SW 1271 (cell line): ENCODE measurements around the gene HELZ2.
A peak's percentile ranks its signal among the peaks of the same experiment; 100 is the strongest.
"Not testable (repeated sequence)": the region's sequence is repeated elsewhere in the genome, so short reads cannot be mapped to it uniquely, and the experiment has no call there.

Experiments
- DNase-seq, 2 experiments: peaks; one replicate each; lab custom pipeline; 2025; lab: John Stamatoyannopoulos, UW

Gene HELZ2

DNA sequence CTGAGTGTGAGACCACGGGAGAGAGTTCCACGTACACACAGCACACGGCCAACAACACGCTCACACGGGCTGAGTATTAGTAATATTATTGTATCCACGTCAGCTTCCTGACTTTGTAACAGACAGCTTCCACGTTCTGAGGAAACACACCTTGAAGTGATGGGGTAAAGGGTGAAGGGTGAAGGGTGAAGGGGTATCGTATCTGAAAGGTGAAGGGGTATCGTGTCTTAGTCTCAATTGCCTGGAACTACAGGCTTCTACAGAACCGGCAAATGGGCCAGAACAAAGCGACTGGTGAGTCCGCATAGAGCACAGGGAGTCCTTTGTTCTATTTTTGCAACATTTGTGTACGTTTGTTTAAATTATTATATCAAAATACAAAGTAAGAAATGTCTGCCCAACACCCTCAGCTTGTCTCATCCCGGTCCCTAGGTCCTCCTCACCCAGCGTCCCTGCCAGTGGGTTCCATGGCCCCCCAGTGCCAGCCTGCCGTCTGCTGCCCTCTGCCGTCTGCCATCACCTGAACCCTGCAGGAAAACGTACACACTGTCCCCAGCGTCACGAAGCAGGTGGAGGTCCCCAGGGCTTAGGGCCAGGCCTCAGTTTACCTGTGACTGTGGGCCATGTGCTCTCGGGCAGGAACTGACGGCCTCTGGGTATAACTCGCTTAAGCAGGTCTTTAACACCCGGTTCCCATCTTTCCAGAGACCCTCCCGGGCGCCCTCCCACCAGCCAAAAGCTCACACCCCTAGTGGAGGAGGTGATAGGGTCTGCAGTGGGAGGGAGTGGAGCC, 4.4 kb upstream of the HELZ2 start:
- no peak for DNase-seq

DNA sequence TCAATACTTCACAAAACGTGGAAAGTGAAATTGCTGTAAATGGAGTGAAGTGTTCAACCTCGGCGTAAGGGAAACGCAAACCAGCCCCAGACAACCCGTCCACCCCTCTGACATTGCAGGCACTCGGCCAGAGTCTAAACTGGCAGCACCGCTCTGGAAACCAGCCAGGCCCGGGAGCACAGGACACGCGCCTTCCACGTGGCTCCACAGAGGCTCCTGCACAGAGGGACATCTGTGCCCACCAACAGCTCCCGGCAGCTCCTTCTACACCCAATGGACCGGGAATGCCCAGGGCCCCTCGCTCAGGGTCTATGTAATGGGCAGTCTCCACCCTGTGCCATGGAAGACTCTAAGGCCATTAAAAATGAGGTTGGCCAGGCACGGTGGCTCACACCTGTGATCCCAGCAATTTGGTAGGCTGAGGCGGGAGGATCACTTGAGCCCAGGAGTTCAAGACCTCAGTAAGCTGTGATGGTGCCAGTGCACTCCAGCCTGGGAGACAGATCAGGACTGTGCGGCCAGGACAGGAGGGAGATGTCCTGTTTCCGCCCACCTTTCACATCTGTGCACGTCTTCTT, 3.4 kb upstream of the HELZ2 start:
- DNase-seq: no peak

DNA sequence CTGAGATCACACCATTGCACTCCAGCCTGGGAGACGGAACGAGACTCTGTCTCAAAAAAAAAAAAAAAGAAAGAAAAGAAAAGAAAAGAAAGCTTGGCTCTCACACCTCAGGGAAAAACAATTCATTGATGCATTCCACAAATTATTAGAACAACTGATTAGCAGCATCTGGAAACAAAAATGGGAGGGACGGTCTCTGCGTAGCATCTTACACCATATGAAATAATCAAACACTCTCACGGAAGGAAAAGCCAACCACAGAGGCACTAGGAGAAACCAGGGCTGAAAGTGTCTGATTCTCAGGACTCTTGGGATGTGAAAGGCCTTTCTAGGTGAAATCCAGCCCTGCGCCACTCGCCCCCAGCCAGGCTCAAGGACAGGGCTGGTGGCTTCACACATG, 2.3 kb upstream of the HELZ2 start:
- no peak for DNase-seq

DNA sequence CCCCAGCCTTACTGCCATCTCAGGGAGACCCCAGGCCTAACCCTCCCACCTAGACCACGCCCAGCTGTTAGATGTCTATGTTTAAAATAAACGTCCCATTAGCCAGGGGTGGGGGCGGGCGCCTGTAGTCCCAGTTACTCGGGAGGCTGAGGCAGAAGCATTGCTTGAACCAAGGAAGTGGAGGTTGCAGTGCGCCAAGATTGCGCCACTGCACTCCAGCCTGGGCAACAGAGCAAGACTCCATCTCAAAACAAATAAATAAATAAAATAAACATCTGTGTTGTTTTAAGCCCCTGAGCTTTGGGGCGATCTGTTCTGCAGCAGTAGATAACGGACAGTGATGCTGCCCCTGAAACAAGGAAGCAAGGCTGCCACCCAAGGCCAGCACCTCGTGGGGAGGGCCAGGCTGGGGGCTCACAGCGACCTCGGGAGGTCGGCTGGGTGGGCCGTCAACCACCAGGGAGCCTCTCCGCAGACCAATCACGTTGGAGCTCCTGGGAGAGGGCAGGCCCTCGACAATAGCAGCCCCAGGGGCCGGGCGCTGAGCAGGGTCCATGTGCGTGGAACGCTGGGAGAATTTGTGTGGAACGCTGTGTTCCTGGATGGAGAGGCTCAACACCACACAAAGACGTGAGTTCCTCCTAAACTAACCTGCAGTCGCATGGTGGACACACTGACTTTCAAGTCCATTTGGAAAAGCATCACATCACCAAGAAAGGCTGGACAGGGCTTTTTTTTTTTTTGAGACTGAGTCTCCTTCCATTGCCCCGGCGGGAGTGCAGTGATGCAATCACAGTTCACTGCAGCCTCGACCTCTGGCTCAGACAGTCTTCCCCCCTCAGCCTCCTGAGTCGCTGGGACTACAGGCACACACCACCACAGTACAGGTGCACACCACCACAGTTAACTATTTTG, 1.0 kb upstream of the HELZ2 start:
- DNase-seq: no peak

DNA sequence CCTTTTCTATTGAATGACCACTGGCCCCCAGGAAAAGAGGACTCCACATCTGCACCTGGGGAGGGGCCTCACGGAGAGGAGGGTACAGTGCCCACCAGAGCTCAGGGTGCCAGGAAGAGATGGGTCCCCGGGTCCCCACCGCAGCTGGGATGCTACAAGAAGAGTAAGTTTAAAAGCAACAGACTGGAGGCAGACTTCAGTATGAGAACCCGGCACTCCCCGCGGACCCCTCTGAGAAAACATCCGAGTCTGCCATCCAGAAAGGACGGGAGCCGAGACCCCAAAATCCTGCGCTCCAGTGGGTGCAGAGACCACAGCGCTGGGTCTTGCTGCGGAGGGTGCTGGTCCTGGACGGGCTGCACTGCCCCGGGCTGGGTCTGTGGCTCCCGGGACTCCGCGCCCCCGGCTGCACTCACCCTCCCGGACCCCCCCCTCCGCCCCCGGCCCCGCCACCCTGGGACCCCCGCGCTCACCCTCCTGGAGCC, 350 bp downstream of the HELZ2 start:
- DNase-seq: no peak

DNA sequence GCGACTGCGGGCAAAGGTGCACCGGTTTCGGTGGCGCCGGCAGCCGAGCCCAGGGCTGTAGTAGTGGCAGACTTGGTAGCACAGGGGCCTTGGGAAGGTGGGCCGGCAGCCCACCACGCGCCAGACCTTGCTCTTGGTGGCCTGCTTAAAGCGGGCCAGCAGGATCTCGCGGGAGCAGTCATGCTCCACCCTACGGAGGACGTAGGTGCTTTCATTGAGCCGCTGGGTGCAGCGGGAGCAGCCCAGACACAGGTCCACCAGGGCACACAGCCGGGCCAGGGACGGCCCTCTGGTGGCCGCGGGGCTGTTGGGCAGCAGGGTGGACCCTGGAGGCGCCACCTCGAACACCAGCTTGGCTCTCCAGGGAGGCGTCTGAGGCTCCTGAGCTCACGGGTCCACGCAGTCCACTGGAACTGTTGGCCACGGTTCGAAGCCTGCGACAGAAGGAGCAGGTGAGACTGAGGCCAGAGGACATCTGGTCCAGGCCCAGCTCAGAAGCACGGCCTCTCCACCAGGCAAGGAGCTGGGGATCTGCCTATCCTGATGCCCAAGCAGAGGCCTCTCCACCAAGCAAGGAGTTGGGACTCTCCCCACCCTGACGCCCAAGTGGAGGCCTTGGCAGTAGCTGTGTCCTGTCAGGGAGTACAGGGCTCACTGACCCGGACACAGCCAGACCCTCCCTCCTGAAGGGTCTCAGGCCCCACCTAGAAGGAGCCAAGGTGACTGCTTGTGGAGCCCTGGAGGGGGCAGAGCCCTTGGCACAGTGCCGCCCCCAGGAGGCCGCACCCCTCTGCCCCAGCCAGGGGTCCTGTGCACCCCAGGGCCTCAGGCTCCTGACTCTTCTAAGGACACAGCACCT, 1.0 kb downstream of the HELZ2 start:
- DNase-seq: peak in 1 of 2 experiments; percentile 18

DNA sequence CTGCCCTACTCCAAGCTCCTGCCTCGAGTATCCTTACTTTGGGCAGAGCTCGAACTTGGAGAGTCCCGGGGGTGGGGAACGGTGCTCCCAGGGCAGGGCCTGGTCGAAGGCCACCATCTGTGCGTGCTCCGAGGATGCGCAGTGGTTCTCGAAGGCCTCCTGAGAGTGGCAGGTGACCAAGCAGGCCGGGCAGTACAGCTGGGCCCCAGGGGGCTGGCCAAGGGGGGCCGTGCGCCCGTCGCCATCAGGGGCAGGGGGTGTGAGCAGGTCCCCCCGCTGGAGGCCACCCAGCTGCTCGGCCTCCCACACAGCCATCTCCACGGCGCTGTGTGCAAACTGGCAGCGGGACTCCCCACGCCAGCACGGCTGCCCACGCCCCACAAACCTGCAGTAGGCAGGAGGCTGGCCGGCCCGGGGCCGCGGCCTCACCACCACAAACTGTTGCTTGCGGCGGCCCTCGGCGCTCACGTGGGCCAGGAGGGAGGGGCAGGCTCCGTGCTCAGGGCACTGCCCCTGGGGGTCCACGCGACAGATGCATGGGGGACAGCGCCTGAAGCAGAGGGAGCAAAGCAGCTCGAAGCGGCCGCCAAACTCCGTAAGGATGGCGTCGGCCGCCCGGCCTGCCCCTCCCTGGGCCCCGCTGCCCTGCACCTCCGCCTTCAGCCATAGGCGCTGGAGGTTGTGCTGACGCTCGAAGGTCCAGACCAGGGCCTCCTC, 1.8 kb downstream of the HELZ2 start:
- no peak for DNase-seq

DNA sequence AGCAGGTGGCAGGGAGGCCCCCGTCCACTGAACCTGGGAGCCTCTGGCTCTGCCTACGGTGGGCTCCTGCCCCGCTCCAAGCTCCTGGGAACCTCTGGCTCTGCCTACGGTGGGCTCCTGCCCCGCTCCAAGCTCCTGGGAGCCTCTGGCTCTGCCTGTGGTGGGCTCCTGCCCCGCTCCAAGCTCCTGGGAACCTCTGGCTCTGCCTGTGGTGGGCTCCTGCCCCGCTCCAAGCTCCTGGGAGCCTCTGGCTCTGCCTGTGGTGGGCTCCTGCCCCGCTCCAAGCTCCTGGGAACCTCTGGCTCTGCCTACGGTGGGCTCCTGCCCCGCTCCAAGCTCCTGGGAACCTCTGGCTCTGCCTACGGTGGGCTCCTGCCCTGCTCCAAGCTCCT, 3.0 kb downstream of the HELZ2 start:
- not testable (repeated sequence) for DNase-seq

DNA sequence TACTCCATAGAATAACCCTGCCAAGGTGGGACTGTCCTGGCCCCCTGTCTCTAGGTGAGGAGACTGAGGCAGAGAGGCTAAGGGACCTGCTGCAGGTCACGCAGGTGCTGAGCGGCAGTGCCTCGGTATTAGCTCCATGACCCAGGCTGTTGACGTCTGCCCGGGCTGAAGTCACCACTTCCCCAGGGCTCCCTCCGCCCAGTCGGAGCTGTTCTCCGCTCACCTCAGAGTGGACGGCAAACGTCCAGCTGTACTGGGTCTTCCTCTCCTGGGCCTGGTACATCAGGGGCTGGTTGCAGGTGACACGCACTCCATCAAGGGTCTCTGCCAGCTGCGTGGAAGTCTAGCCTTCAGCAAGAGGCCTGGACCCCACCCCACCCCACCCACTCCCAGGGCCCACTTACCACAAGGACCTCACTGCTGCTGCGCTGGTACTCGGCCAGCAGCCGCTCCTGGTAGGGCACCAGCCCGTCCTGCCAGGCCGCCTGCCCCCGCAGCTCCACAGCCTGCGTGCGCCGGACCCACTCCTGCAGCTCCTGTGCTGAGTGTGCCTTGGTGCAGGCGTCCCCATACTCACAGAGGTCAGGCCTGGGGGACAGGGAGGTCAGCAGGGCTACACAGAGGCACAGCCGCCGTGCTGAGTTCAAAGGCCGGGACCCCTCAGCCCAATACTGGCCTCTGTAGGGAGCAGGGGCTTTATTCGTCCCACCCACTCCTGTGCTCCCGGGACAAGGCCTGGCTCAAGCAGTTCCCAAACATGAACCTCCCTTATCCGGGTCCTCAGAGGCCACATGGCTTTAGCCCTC, 3.6 kb downstream of the HELZ2 start:
- DNase-seq: no peak

DNA sequence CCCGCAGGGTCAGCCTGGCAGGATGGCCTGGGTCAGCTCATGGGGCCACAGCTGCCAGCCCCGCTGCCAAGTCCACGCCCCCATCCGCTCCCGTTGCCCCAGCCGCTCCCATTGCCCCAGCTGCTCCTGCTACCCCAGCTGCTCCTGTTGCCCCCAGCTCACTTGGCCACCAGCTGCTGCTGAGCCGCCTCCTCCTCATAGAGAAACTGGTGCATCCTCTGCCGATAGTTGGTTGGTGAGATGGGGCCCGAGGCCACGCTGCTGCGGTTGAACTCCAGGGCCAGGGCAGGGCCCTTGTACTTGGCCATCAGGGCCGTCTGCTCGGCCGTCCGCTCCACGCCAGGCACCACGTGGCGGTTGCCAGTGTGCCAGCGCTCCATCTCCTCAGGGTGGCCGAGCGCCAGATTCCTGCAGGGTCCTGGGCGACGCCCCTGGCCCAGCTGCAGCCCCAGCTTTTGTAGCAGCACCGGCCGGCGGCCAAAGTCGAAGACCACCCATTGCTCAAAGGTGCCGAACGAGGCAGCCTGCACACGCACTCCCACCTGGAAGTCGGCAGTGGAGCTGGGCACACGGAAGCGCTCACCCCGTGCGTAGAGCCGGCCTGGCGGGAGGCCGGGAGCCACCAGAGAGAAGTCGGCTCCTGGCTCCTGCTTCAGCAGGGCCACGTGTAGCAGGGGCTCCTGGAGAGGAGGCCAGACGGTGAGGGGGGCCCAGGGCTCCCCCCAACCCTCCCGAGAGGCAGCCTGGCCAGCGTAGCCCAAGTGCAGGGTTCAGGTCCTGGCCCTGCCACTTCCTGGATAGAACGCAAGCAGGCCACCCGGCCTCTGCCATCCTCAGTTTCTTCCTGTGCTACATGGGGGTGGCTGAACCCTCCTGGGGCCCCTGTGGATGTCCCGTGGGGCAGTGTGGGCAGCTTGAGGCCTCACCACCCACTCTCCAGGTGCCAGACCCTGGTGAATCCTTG, 4.8 kb downstream of the HELZ2 start:
- DNase-seq: no peak

DNA sequence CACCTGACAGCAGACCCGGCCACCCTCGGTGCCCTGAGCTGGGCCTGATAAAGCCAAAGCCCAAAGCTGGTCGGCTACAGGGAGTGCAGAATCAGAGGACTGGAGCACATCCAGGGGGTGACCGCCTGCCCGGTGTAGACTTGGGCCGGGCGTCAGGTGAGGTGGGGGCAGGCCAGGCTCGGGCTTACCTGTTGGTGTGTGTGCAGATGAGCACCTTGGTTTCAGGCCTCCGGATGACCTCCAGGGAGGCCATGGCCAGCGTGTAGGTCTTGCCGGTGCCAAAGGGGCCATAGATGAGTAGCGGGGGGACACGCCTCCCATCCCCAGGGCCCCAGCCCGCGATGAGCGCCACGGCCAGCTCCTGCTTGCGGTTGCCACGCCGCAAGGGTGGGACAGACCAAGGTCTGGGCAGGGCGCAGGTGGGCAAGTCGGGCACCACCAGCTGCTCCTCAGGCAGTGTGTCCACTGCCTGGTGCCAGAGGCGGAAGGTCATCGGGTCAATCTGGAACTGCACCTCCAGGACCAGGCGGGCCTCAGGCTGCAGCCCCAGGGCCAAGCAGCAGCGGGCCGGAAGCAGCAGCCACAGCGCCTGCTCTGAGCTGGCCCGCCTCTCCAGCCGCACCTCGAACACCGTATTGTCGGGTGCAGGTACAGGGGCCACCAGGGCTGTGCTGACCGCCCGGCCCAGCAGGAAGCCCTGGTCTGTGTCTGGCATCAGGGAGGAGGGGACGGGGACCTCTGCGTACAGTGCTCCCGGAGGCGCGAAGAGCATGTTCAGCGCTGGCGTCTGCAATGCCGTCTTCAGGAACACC, 5.7 kb downstream of the HELZ2 start:
- DNase-seq: no peak

DNA sequence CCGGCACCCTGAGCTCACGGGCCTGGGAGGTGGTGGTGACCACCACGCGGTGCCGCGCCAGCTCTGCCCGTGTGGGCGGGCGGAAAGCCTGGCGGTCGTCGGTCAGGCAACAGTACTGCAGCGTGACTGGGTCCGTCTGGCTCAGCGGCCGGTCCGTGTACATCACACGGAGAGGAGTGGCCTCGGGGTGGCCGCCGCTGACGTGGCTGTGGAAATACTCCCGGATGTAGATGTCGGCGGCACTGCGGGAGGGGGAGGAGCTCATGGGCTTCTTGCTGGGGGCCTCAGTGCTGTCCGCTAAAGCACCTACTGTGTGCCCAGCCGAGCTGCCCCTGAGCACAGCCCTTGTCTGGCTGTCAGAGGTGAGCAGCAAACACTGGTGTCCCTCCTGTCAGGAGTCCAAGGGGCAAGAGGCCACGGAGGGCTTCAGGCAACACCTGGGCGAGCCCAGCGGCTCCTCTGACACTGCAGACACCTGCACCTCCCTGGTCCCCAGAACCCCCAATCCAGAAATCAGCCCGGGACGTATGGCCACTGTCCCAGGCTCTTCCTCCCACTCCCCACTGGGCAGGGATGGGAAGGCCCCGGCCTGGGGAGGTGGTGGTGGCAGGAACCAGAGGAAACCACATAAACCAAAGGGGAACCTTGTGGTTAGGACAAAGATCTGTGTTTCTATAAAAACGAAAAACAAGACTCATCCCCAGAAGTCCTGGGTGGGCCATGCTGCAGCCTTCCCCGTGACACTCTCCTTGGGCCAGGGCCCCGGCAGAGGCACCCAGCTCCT, 6.5 kb downstream of the HELZ2 start:
- DNase-seq: no peak

DNA sequence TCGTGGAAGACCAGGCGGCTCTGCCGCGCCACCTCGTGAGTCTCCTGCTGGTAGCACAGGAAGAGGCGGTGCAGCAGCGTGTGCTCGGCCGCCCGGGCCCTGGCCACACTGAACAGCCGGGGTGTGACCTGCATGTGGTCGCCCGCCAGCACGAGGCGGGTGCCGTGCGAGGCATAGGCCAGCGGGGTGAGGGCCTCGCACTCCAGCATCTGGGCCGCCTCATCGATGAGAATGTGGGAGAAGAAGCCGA, 7.0 kb downstream of the HELZ2 start:
- DNase-seq: no peak

DNA sequence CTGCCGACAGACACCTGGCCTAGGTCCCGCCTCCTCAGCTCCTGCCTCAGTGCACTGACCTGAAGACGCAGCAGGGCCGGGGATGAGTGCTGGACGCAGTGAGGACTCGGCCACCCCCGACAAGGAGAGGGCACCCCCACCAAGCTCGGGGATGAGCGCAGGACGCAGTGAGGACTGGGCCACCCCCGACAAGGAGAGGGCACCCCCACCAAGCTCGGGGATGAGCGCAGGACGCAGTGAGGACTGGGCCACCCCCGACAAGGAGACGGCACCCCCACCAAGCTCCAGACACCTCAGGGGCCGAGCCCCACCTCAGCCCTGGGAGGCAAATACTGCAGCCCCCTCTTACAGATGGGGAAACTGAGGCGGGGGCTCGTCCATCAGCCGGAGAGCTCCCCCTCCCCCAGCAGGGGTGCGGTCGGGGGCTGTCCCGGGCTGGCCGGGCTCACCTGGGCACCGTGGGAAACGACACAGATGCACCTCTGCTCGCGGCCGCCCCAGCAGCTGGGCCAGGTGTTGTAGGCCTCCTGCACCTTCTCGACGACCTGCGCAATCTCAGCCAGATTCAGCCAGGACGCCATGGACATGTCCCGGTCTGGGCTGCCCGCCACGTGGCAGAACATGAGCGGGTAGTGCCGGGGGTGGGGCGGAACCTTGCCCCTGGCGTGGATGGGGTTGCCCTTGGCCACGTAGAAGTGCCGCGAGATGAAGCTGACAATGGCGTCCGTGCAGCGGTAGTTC, 7.5 kb downstream of the HELZ2 start:
- no peak for DNase-seq

DNA sequence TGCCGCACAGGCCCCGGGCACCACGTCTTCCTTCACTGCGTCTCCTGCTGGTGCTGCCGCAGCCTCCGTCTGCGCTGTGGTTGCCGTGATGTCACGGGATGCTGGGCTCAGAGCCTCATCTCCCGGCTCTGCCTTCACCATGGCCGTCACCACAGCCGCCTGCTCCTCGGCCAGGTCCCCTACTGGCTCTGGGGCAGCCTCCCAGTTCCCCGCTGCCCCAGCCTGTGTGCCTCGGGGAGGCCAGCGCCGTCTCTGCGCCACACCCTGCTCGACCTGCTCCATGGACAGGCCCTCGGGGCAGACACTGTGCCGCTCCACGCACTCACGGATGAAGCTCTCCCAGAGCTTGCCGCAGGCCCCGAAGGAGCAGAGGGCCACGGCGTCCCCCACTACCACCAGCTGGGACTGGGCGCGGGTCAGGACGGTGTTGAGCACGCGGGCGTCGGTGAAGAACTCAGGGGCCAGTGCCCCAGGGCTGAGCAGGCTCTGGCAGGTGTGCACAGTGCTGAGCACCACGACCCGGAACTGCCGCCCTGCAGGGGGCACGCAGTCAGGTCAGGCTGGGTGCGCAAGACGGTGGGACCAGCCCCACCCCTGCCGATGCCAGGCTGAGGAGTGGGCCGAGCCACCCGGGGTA, 8.2 kb downstream of the HELZ2 start:
- DNase-seq: no peak

DNA sequence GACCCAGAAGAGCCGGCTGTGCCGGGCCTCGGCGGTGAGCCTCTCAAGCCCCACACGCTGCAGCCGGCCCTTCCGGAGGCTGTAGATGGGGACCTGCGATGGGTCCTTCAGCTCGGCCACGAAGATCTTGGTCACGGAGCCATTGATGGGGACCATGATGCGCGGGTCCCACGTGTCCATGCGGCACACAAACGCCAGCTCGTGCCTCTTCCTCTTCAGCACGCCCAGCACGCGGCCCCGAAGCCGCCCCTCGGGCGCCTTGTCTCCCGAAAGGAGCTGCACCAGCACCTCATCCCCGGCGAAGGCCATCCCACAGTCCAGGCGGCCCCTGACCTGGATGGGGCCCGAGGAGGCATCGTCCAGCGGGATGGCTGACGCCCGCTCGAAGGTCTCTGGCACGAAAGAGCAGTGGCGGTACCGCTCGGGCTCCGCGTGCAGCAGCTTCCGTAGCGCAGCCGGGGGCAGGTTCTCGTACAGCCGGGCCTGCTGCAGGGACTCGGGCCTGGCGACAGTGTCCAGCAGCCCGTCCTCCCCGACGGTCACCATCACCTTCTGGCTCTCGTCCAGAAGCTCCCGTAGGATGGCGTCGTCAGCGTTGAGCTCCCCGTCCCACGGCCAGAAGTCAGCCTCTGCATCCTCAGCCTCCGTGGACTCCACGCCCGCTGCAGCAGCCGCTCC, 8.9 kb downstream of the HELZ2 start:
- DNase-seq: no peak
